ENCODE measurements around the gene SPEF2. TPM values are rescaled to one million over a fixed set of nuclear protein-coding genes. Genes with fewer than 3 reads are reported as not detected.
"Not testable (repeated sequence)": the region's sequence is repeated elsewhere in the genome, so short reads cannot be mapped to it uniquely, and the experiment has no call there.

SPEF2 gene
- total and polyA plus RNA-seq, 4 donors, result 0.42 to 4.5 (median 2.1) TPM

GRCh38 chr5:35668794-35669193, 51.1 kb downstream of the SPEF2 start (continued):
- no peak for TF ChIP-seq SP1 (IDR thresholded peaks at IDR 0.05)
- no peak for TF ChIP-seq EGR1 (IDR thresholded peaks at IDR 0.05; ENCODE audit: low read depth in 2 of 2)
- no peak for TF ChIP-seq YY1 (IDR thresholded peaks at IDR 0.05)

- Histone ChIP-seq H3K9ac (ENCODE audit: low read depth in 1 of 2, low read length in 2 of 2) (no peak overlapping the region), H3K9me3 (ENCODE audit: control insufficient read depth in 4 of 4, low read length in 3 of 4) (no peaks in the 10 kb centered on the region), H3K4me3 (ENCODE audit: low read depth in 1 of 3, low read length in 3 of 3) (no peak overlapping the region), H3K36me3 (ENCODE audit: control insufficient read depth in 4 of 4, insufficient read depth in 3 of 4, low read depth in 1 of 4, low read length in 3 of 4) (no peaks in the 10 kb centered on the region), H3K27ac (ENCODE audit: low read depth in 1 of 2, low read length in 2 of 2) (no peak overlapping the region), H3K4me1 (ENCODE audit: control insufficient read depth in 4 of 4, insufficient read depth in 4 of 4, low read length in 3 of 4) (no peaks in the 10 kb centered on the region), H3K27me3 (ENCODE audit: control insufficient read depth in 4 of 4, insufficient read depth in 4 of 4, low read length in 3 of 4) (no peaks in the 10 kb centered on the region)
- 76% methylated on average over 5 of the region's 5 CpGs for WGBS
- TF ChIP-seq EGR1 (IDR thresholded peaks at IDR 0.05; ENCODE audit: low read depth in 2 of 2) (no peak), MAX (IDR thresholded peaks at IDR 0.05) (no peak), FOXA1 (IDR thresholded peaks at IDR 0.05) (no peak), FOXA2 (IDR thresholded peaks at IDR 0.05) (no peak), HNF4A (conservative IDR thresholded peaks at IDR 0.05) (no peak), TAF1 (conservative IDR thresholded peaks at IDR 0.05) (no peak)
- TF ChIP-seq, protein P1, sequence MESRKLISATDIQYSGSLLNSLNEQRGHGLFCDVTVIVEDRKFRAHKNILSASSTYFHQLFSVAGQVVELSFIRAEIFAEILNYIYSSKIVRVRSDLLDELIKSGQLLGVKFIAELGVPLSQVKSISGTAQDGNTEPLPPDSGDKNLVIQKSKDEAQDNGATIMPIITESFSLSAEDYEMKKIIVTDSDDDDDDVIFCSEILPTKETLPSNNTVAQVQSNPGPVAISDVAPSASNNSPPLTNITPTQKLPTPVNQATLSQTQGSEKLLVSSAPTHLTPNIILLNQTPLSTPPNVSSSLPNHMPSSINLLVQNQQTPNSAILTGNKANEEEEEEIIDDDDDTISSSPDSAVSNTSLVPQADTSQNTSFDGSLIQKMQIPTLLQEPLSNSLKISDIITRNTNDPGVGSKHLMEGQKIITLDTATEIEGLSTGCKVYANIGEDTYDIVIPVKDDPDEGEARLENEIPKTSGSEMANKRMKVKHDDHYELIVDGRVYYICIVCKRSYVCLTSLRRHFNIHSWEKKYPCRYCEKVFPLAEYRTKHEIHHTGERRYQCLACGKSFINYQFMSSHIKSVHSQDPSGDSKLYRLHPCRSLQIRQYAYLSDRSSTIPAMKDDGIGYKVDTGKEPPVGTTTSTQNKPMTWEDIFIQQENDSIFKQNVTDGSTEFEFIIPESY (IDR thresholded peaks at IDR 0.05), result no peak
- TF ChIP-seq, protein P2, sequence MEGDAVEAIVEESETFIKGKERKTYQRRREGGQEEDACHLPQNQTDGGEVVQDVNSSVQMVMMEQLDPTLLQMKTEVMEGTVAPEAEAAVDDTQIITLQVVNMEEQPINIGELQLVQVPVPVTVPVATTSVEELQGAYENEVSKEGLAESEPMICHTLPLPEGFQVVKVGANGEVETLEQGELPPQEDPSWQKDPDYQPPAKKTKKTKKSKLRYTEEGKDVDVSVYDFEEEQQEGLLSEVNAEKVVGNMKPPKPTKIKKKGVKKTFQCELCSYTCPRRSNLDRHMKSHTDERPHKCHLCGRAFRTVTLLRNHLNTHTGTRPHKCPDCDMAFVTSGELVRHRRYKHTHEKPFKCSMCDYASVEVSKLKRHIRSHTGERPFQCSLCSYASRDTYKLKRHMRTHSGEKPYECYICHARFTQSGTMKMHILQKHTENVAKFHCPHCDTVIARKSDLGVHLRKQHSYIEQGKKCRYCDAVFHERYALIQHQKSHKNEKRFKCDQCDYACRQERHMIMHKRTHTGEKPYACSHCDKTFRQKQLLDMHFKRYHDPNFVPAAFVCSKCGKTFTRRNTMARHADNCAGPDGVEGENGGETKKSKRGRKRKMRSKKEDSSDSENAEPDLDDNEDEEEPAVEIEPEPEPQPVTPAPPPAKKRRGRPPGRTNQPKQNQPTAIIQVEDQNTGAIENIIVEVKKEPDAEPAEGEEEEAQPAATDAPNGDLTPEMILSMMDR (IDR thresholded peaks at IDR 0.05; ENCODE audit: low read depth, low read length, missing input control), result no peak
- DNase-seq (ENCODE audit: low spot score), result no peak
Measured at GRCh38 chr5:35671541-35672295, 54.1 kb downstream of the SPEF2 start.

DNA sequence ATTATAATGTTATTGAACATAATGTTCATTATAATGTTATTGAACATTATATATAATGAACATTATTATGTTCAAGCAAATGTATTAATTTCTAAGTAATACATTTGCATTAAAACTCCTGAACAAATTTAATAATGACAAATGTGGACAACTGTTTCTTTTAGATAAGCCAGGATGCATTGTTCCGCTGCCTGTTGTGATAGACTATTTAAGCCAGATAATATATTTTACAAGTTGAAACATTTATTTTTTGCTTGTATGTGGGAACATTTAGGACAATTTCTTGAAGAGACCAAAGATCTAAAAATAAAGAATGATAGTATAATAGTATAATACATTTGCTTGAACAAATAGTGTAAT, 54.6 kb downstream of the SPEF2 start:
- not testable (repeated sequence) for H3K9ac ChIP-seq (ENCODE audit: low read depth in 1 of 2, low read length in 2 of 2); DNase-seq (ENCODE audit: low spot score); H3K27me3 ChIP-seq (ENCODE audit: control insufficient read depth in 4 of 4, insufficient read depth in 4 of 4, low read length in 3 of 4); H3K27ac ChIP-seq (ENCODE audit: low read depth in 1 of 2, low read length in 2 of 2); H3K36me3 ChIP-seq (ENCODE audit: control insufficient read depth in 4 of 4, insufficient read depth in 3 of 4, low read depth in 1 of 4, low read length in 3 of 4); H3K4me1 ChIP-seq (ENCODE audit: control insufficient read depth in 4 of 4, insufficient read depth in 4 of 4, low read length in 3 of 4); H3K4me3 ChIP-seq (ENCODE audit: low read depth in 1 of 3, low read length in 3 of 3); H3K9me3 ChIP-seq (ENCODE audit: control insufficient read depth in 4 of 4, low read length in 3 of 4)
- 86% methylated on average over 1 of the region's 1 CpG for WGBS

DNA sequence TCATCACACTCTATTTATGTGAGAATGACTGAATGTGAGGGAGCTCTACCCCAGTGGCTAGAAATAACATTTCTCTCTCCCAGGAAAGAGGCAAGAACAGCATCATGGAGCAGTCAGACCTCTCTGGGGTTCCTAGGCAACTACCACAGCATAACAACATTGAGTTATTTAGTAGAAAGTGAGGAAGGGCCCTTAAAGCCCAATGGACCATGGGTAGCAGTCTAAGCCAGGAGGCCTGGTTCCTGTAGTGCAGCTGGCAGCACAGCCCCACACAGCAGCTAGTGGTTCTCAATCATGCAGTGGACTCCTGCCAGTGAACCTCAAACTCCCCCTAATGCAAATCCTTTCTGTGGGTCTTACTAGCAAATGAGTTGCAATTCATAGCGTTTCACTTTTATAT, 55.3 kb downstream of the SPEF2 start:
- 88% methylated on average over 1 of the region's 1 CpG for WGBS
- Histone ChIP-seq H3K4me3 (ENCODE audit: low read depth in 1 of 3, low read length in 3 of 3) (no peak overlapping the region), H3K36me3 (ENCODE audit: control insufficient read depth in 4 of 4, insufficient read depth in 3 of 4, low read depth in 1 of 4, low read length in 3 of 4) (no peaks in the 10 kb centered on the region), H3K9me3 (ENCODE audit: control insufficient read depth in 4 of 4, low read length in 3 of 4) (no peaks in the 10 kb centered on the region), H3K4me1 (ENCODE audit: control insufficient read depth in 4 of 4, insufficient read depth in 4 of 4, low read length in 3 of 4) (no peaks in the 10 kb centered on the region), H3K27me3 (ENCODE audit: control insufficient read depth in 4 of 4, insufficient read depth in 4 of 4, low read length in 3 of 4) (no peaks in the 10 kb centered on the region), H3K27ac (ENCODE audit: low read depth in 1 of 2, low read length in 2 of 2) (no peak overlapping the region), H3K9ac (ENCODE audit: low read depth in 1 of 2, low read length in 2 of 2) (no peak overlapping the region)
- no peak for DNase-seq (ENCODE audit: low spot score)
- TF ChIP-seq SP1 (IDR thresholded peaks at IDR 0.05) (no peak), HNF4G (IDR thresholded peaks at IDR 0.05) (no peak), MAX (IDR thresholded peaks at IDR 0.05) (no peak), GABPA (IDR thresholded peaks at IDR 0.05 in 1 of 2, conservative IDR thresholded peaks at IDR 0.05 in 1 of 2) (no peak), YY1 (IDR thresholded peaks at IDR 0.05) (no peak), EGR1 (IDR thresholded peaks at IDR 0.05; ENCODE audit: low read depth in 2 of 2) (no peak), FOXA2 (IDR thresholded peaks at IDR 0.05) (no peak), RAD21 (IDR thresholded peaks at IDR 0.05) (no peak), JUND (IDR thresholded peaks at IDR 0.05) (no peak), HNF4A (conservative IDR thresholded peaks at IDR 0.05) (no peak)
- TF ChIP-seq, protein P3, sequence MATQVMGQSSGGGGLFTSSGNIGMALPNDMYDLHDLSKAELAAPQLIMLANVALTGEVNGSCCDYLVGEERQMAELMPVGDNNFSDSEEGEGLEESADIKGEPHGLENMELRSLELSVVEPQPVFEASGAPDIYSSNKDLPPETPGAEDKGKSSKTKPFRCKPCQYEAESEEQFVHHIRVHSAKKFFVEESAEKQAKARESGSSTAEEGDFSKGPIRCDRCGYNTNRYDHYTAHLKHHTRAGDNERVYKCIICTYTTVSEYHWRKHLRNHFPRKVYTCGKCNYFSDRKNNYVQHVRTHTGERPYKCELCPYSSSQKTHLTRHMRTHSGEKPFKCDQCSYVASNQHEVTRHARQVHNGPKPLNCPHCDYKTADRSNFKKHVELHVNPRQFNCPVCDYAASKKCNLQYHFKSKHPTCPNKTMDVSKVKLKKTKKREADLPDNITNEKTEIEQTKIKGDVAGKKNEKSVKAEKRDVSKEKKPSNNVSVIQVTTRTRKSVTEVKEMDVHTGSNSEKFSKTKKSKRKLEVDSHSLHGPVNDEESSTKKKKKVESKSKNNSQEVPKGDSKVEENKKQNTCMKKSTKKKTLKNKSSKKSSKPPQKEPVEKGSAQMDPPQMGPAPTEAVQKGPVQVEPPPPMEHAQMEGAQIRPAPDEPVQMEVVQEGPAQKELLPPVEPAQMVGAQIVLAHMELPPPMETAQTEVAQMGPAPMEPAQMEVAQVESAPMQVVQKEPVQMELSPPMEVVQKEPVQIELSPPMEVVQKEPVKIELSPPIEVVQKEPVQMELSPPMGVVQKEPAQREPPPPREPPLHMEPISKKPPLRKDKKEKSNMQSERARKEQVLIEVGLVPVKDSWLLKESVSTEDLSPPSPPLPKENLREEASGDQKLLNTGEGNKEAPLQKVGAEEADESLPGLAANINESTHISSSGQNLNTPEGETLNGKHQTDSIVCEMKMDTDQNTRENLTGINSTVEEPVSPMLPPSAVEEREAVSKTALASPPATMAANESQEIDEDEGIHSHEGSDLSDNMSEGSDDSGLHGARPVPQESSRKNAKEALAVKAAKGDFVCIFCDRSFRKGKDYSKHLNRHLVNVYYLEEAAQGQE (IDR thresholded peaks at IDR 0.05), result no peak
- TF ChIP-seq, protein P1 (IDR thresholded peaks at IDR 0.05), result no peak

Measured in liver (tissue), 9 donors.